H1 (cell line): ENCODE data around the gene ICAM2. TPM values are rescaled to one million over a fixed set of nuclear protein-coding genes. Genes with fewer than 3 reads are reported as not detected.

Source experiments
- CTCF ChIA-PET: fragments of 300-600 bp; sonication (Branson Sonifier 250); formaldehyde crosslinking; loops from one replicate; lab custom pipeline; 2021; ENCODE audit not compliant: partially characterized antibody; lab: Charles Lee
- POLR2A ChIA-PET: fragments of 300-600 bp; sonication (Branson Sonifier 250); formaldehyde crosslinking; loops from one replicate; lab custom pipeline; 2021; ENCODE audit warnings: inconsistent platforms; ENCODE audit not compliant: partially characterized antibody; lab: Charles Lee
- DNase-seq, 2 experiments: peaks; one replicate each; pipeline versions ENCODE4 v3.0.0 to v3.0.0-alpha.2; 2010 to 2022; ENCODE audit warnings: low spot score in 2 of 2, low read depth in 1 of 2, mixed read lengths in 1 of 2
- FAIRE-seq: peaks from 2 replicates; lab custom pipeline; 2011; peaks lifted over from hg19 to GRCh38; lab: Jason Lieb, UNC
- H2AFZ ChIP-seq: 2 replicates; pipeline ENCODE4 v1.8.1; 2012; ENCODE audit warnings: low read length, inconsistent platforms
- H2AK5ac ChIP-seq: 2 replicates; pipeline ENCODE4 v1.6.1; 2013; ENCODE audit warnings: low read depth, low read length
- H2BK120ac ChIP-seq: replicated peaks from 2 replicates; pipeline ENCODE3; 2013; ENCODE audit warnings: low read depth, low read length, inconsistent platforms
- H2BK12ac ChIP-seq: 2 replicates; pipeline ENCODE4 v1.6.1; 2013; ENCODE audit warnings: low read depth, low read length
- H2BK15ac ChIP-seq: 2 replicates; pipeline ENCODE4 v1.6.1; 2013; ENCODE audit warnings: low read length
- H2BK20ac ChIP-seq: 2 replicates; pipeline ENCODE4 v1.6.1; 2013; ENCODE audit warnings: low read length
- H2BK5ac ChIP-seq: 2 replicates; pipeline ENCODE4 v1.6.1; 2013; ENCODE audit warnings: low read depth, low read length
- H3K14ac ChIP-seq: 2 replicates; pipeline ENCODE4 v1.6.1; 2013; ENCODE audit warnings: inconsistent platforms; ENCODE audit not compliant: insufficient read length
- H3K18ac ChIP-seq: 2 replicates; pipeline ENCODE4 v1.6.1; 2013; ENCODE audit warnings: low read length; ENCODE audit errors: extremely low read depth
- H3K23ac ChIP-seq: 2 replicates; pipeline ENCODE4 v1.6.1; 2013; ENCODE audit warnings: inconsistent platforms; ENCODE audit not compliant: insufficient read length
- H3K23me2 ChIP-seq: 2 replicates; pipeline ENCODE4 v1.6.1; 2013; ENCODE audit warnings: low read depth, low read length
- H3K27ac ChIP-seq: 2 replicates; pipeline ENCODE4 v1.6.1; 2011; ENCODE audit warnings: low read depth, low read length, inconsistent platforms
- H3K27me3 ChIP-seq, 4 experiments: replicated peaks in 1 of 4; 1 replicate in 1 of 4; 2 replicates in 3 of 4; pipeline versions ENCODE4 v1.6.1 to v1.8.1; 2011 to 2013; ENCODE audit warnings: low read length in 3 of 4, mild to moderate bottlenecking in 3 of 4, inconsistent platforms in 2 of 4, mixed read lengths in 2 of 4, moderate library complexity in 1 of 4; ENCODE audit not compliant: control insufficient read depth in 3 of 4, insufficient read depth in 3 of 4; ENCODE audit errors: extremely low read depth in 1 of 4
- H3K36me3 ChIP-seq, 4 experiments: 2 replicates each; pipeline versions ENCODE4 v1.6.1 to v1.8.1; 2011 to 2013; ENCODE audit warnings: mild to moderate bottlenecking in 4 of 4, low read length in 3 of 4, moderate library complexity in 2 of 4, control low read depth in 1 of 4, inconsistent platforms in 1 of 4; ENCODE audit not compliant: insufficient read depth in 4 of 4, control insufficient read depth in 2 of 4
- H3K4ac ChIP-seq: replicated peaks from 2 replicates; pipeline ENCODE3; 2013; ENCODE audit warnings: low read length, low read depth, mixed read lengths, inconsistent platforms; ENCODE audit not compliant: insufficient read length
- H3K4me1 ChIP-seq, 4 experiments: replicated peaks in 1 of 4; 1 replicate in 1 of 4; 2 replicates in 3 of 4; pipeline versions ENCODE4 v1.6.1 to v1.8.1; 2011 to 2013; ENCODE audit warnings: low read length in 3 of 4, inconsistent platforms in 2 of 4, mixed read lengths in 1 of 4; ENCODE audit not compliant: insufficient read depth in 4 of 4, control insufficient read depth in 3 of 4
- H3K4me2 ChIP-seq, 2 experiments: 2 replicates each; pipeline versions ENCODE4 v1.6.1 to v1.8.1; 2011 to 2013; ENCODE audit warnings: low read depth in 2 of 2, low read length in 2 of 2, control low read depth in 1 of 2, inconsistent platforms in 1 of 2, mild to moderate bottlenecking in 1 of 2; ENCODE audit not compliant: insufficient read depth in 1 of 2
- H3K4me3 ChIP-seq, 4 experiments: fragments of 200-600, 300-600 bp in 1 of 4; sonication (generic), shearing (Covaris generic), sonication (Bioruptor Twin) in 1 of 4; 2 replicates each; pipeline versions ENCODE4 v1.5.1 to v1.8.1; 2011 to 2016; ENCODE audit warnings: low read length in 4 of 4, low read depth in 3 of 4, control low read depth in 2 of 4, inconsistent platforms in 2 of 4, mild to moderate bottlenecking in 2 of 4, mixed read lengths in 1 of 4, moderate library complexity in 1 of 4; ENCODE audit not compliant: insufficient read depth in 2 of 4; ENCODE audit errors: extremely low read depth in 1 of 4
- H3K56ac ChIP-seq: replicated peaks from 2 replicates; pipeline ENCODE3; 2013; ENCODE audit warnings: low read depth, mild to moderate bottlenecking, mixed read lengths, low read length, inconsistent platforms; ENCODE audit not compliant: insufficient read length
- H3K79me1 ChIP-seq: 2 replicates; pipeline ENCODE4 v1.6.1; 2013; ENCODE audit warnings: low read depth, low read length, control low read depth
- H3K79me2 ChIP-seq, 2 experiments: 2 replicates each; pipeline versions ENCODE4 v1.6.1 to v1.8.1; 2012 to 2013; ENCODE audit warnings: low read length in 2 of 2, mild to moderate bottlenecking in 2 of 2, inconsistent platforms in 1 of 2; ENCODE audit not compliant: insufficient read depth in 2 of 2, control insufficient read depth in 1 of 2
- H3K9ac ChIP-seq, 4 experiments: replicated peaks in 1 of 4; 1 replicate in 1 of 4; 2 replicates in 3 of 4; pipeline versions ENCODE4 v1.6.1 to v1.8.1; 2011 to 2013; ENCODE audit warnings: low read depth in 3 of 4, low read length in 3 of 4, control low read depth in 2 of 4, mild to moderate bottlenecking in 2 of 4, moderate library complexity in 2 of 4, inconsistent platforms in 1 of 4; ENCODE audit errors: extremely low read depth in 1 of 4
- H3K9me3 ChIP-seq, 2 experiments: 2 replicates each; pipeline versions ENCODE4 v1.6.1 to v1.8.1; 2012 to 2013; ENCODE audit warnings: mild to moderate bottlenecking in 2 of 2, moderate library complexity in 2 of 2, control low read depth in 1 of 2, inconsistent platforms in 1 of 2, low read depth in 1 of 2, low read length in 1 of 2, mixed read lengths in 1 of 2; ENCODE audit not compliant: insufficient read depth in 2 of 2
- H4K20me1 ChIP-seq, 2 experiments: replicated peaks in 1 of 2; 2 replicates each; pipeline versions ENCODE3 to v1.8.1; 2011 to 2013; ENCODE audit warnings: inconsistent platforms in 2 of 2, low read length in 2 of 2, mild to moderate bottlenecking in 1 of 2; ENCODE audit not compliant: insufficient read depth in 2 of 2, control insufficient read depth in 1 of 2
- H4K5ac ChIP-seq: 2 replicates; pipeline ENCODE4 v1.6.1; 2013; ENCODE audit warnings: low read length, low read depth, mixed read lengths, inconsistent platforms; ENCODE audit not compliant: insufficient read length
- H4K8ac ChIP-seq: 2 replicates; pipeline ENCODE4 v1.8.0; 2013; ENCODE audit warnings: mild to moderate bottlenecking, moderate library complexity, low read length, inconsistent platforms; ENCODE audit not compliant: insufficient read depth; ENCODE audit errors: extremely low read depth
- H4K91ac ChIP-seq: replicated peaks from 2 replicates; pipeline ENCODE3; 2013; ENCODE audit warnings: low read length, mixed read lengths, inconsistent platforms; ENCODE audit not compliant: insufficient read length
- CBX8 ChIP-seq: fragments of 300-800, 300-1000 bp; sonication (generic); IDR thresholded peaks from 2 replicates; pipeline ENCODE4 v1.7.1; 2016; ENCODE audit warnings: low read depth, low read length, borderline replicate concordance
- CEBPB ChIP-seq: IDR thresholded peaks from 2 replicates; pipeline ENCODE4 v1.6.1; 2012; ENCODE audit warnings: low read depth, low read length
- CREB1 ChIP-seq: IDR thresholded peaks from 2 replicates; pipeline ENCODE4 v1.6.1; 2012; ENCODE audit warnings: inconsistent platforms
- EZH2 ChIP-seq: fragments of 200-600 bp; sonication (generic); IDR thresholded peaks from 2 replicates; pipeline ENCODE4 v1.7.1; 2012; ENCODE audit warnings: low read depth, mild to moderate bottlenecking, moderate library complexity, low read length, inconsistent platforms; ENCODE audit not compliant: severe bottlenecking
- GABPA ChIP-seq: IDR thresholded peaks from 2 replicates; pipeline ENCODE4 v1.6.1; 2011; ENCODE audit warnings: mild to moderate bottlenecking, low read length, moderate library complexity, borderline replicate concordance; ENCODE audit not compliant: insufficient read depth
- JUND ChIP-seq: IDR thresholded peaks from 2 replicates; pipeline ENCODE4 v1.6.1; 2011; ENCODE audit warnings: mild to moderate bottlenecking, improper control_type of control experiment, low read length
- NRF1 ChIP-seq: IDR thresholded peaks from 2 replicates; pipeline ENCODE4 v1.6.1; 2011; ENCODE audit warnings: mild to moderate bottlenecking, low read depth, low read length, improper control_type of control experiment
- POU5F1 ChIP-seq: IDR thresholded peaks from 2 replicates; pipeline ENCODE4 v1.6.1; 2011; ENCODE audit warnings: low read depth, mild to moderate bottlenecking, low read length, moderate library complexity
- SAP30 ChIP-seq: fragments of 300-600 bp; sonication (generic); IDR thresholded peaks from 2 replicates; pipeline ENCODE4 v1.7.1; 2012; ENCODE audit warnings: low read length, moderate library complexity, mild to moderate bottlenecking, inconsistent platforms; ENCODE audit not compliant: insufficient read depth, insufficient replicate concordance
- SIN3A ChIP-seq, 2 experiments: IDR thresholded peaks in 1 of 2; conservative IDR thresholded peaks in 1 of 2; 2 replicates each; pipeline ENCODE4 v1.6.1; 2011 to 2012; ENCODE audit warnings: low read length in 2 of 2, improper control_type of control experiment in 1 of 2, low read depth in 1 of 2, mild to moderate bottlenecking in 1 of 2
- TBP ChIP-seq: IDR thresholded peaks from 2 replicates; pipeline ENCODE4 v1.6.1; 2011; ENCODE audit warnings: low read depth, low read length, improper control_type of control experiment
- ZNF274 ChIP-seq: IDR thresholded peaks from 2 replicates; pipeline ENCODE4 v1.7.0; 2012; ENCODE audit warnings: low read length, borderline replicate concordance; ENCODE audit errors: extremely low read depth
- WGBS, 2 experiments: shearing (Covaris generic) in 1 of 2; methylation state at CpG; one replicate each; pipeline versions ENCODE4 v1.1.6 to v1.1.7; 2013 to 2015; ENCODE audit warnings: low lambda C conversion rate in 2 of 2, mixed read lengths in 2 of 2, inconsistent platforms in 1 of 2, low coverage in 1 of 2, missing lambda C conversion rate in 1 of 2; ENCODE audit not compliant: insufficient replicate concordance in 2 of 2, insufficient coverage in 1 of 2, insufficient read length in 1 of 2; ENCODE audit errors: extremely low coverage in 1 of 2, missing lambda C conversion rate in 1 of 2; 5-methylcytosine and 5-hydroxymethylcytosine counted together
- polyA plus RNA-seq, 7 experiments: library from polyadenylated mRNA; depleted of rRNA in 3 of 7; stranded (reverse) in 5 of 7; unstranded in 2 of 7; fragments of >200 nt in 5 of 7; fragments of 200-250 nt in 2 of 7; gene quantifications; 1 replicate in 5 of 7; 2 replicates in 1 of 7; 4 replicates in 1 of 7; pipeline versions ENCODE4 v1.2.1 to v1.2.3, GENCODE V29; 2011 to 2013; ENCODE audit warnings: missing spikeins in 2 of 7, mixed read lengths in 2 of 7
- total RNA-seq: library from RNA; stranded (reverse); fragmentation: NEBNext Ultra II Directional; extraction: Animal tissue kit (Norgen Biotek cat#: 25700); gene quantifications from 2 replicates; pipeline ENCODE4 v1.2.1, GENCODE V29; 2021

The ICAM2 gene
- total and polyA plus RNA-seq, 2 of the 8 experiments (the other 6 are each of a cell fraction or from before 2014, with no cell fraction given), result 0.45 to 0.63 TPM

DNA sequence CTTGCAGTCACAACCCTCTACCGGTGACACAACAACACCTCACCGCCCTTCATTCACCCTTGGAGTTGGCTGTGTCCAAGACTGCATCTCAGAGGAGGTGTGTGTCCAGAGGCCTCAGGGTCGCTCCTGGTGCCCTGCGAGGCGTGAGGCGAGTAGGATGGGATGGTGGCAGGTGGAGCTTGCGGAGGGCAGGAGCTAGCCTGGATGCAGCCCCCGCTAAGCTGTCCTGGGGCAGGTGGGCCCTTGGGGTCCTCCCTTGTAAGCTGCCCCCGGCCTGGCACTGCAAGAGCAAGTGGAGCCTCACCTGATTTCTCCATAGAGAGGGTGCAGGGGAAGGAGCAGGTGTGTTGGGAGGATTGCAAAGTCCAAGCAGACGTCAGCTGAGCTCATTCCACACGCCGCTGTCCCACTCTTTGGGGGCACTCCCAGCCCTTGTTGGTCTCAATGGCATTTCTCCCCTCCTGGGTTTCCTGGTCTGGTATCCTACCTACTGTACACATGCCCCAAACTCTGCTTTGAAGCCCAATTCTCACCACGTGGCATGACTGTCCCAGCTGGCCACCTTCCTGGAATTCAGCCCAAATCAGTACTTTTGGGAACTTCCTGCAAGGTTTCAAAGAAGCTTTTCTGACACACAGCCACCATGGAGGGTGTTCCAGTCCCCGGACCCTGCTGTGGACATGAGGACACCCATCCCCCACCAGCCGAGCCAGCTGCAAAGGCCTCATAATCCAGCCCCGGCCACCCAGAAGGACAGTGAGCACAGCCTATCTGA, 18.1 kb upstream of the ICAM2 start:
- H3K79me1 ChIP-seq, result no peaks in the 10 kb centered on the region; the same call in 1 of the 2 replicates
- ChIA-PET CTCF (interaction anchor here (0.8 to 6.1 kb wide), 6 partner anchors 10 to 253 kb away, joined by 3 to 33 read pairs (median 4); no protein-coding TSS in a partner anchor), POLR2A (interaction anchor here (0.8 kb wide), 1 partner anchor 107 kb away, joined by 7 read pairs; no protein-coding TSS in a partner anchor)
- H2BK5ac ChIP-seq, result no peak overlapping the region
- H3K56ac ChIP-seq, result no peak overlapping the region
- H3K18ac ChIP-seq, result no peak overlapping the region
- no peaks in the 10 kb centered on the region for H3K4me1 ChIP-seq
- H4K91ac ChIP-seq, result no peak overlapping the region
- H3K27ac ChIP-seq, result no peak overlapping the region
- H3K4ac ChIP-seq, result no peak overlapping the region
- no peak overlapping the region for H2BK20ac ChIP-seq
- no peaks in the 10 kb centered on the region for H3K79me2 ChIP-seq
- no peaks in the 10 kb centered on the region for H3K9me3 ChIP-seq
- H3K9ac ChIP-seq, result no peak overlapping the region
- H2AFZ ChIP-seq, result no peak overlapping the region
- no peak overlapping the region for H3K4me3 ChIP-seq
- H3K23me2 ChIP-seq, result no peaks in the 10 kb centered on the region
- H4K5ac ChIP-seq, result no peak overlapping the region
- no peak overlapping the region for H3K23ac ChIP-seq
- H2AK5ac ChIP-seq, result no peak overlapping the region
- no peaks in the 10 kb centered on the region for H3K27me3 ChIP-seq
- no peak overlapping the region for H3K14ac ChIP-seq
- 83% methylated on average over 16 of the region's 16 CpGs; no CpG with 5 or more reads in 1 of the 2 experiments for WGBS, 2 experiments
- FAIRE-seq (no peak), DNase-seq (no peak)
- H4K8ac ChIP-seq, result no peak overlapping the region
- no peaks in the 10 kb centered on the region for H4K20me1 ChIP-seq
- H2BK12ac ChIP-seq, result no peak overlapping the region
- no peak overlapping the region for H2BK15ac ChIP-seq
- no peak overlapping the region for H2BK120ac ChIP-seq
- H3K36me3 ChIP-seq, result no peaks in the 10 kb centered on the region
- no peak overlapping the region for H3K4me2 ChIP-seq
- no peak for TF ChIP-seq SIN3A (conservative IDR thresholded peaks at IDR 0.05 in 1 of 2, IDR thresholded peaks at IDR 0.05 in 1 of 2; ENCODE audit: low read depth in 1 of 2, low read length in 2 of 2)
- TF ChIP-seq JUND, result no peak
- no peak for TF ChIP-seq CREB1
- no peak for TF ChIP-seq NRF1
- TF ChIP-seq POU5F1, result no peak
- no peak for TF ChIP-seq SAP30
- no peak for TF ChIP-seq GABPA
- no peak for TF ChIP-seq ZNF274
- no peak for TF ChIP-seq CBX8
- no peak for TF ChIP-seq CEBPB
- TF ChIP-seq TBP, result no peak
- no peak for TF ChIP-seq EZH2
